WTC11 (cell line): ENCODE measurements around the gene PDE5A.

ENCODE experiments used
- ESRRA ChIP-seq: sonication (generic); formaldehyde crosslinking; IDR thresholded peaks from 2 replicates; pipeline ENCODE4 v1.8.1; 2022; ENCODE audit warnings: mild to moderate bottlenecking, missing genetic modification reagents, borderline replicate concordance
- FOXJ3 ChIP-seq: sonication (generic); formaldehyde crosslinking; IDR thresholded peaks from 2 replicates; pipeline ENCODE4 v1.9.0; 2021; ENCODE audit warnings: missing genetic modification reagents, mild to moderate bottlenecking, borderline replicate concordance
- JUN ChIP-seq: sonication (generic); formaldehyde crosslinking; IDR thresholded peaks from 2 replicates; pipeline ENCODE4 v1.8.0; 2023; ENCODE audit warnings: mild to moderate bottlenecking, missing genetic modification reagents
- MAX ChIP-seq: sonication (generic); formaldehyde crosslinking; IDR thresholded peaks from 2 replicates; pipeline ENCODE4 v1.8.0; 2022; ENCODE audit warnings: mild to moderate bottlenecking, missing genetic modification reagents
- TEAD4 ChIP-seq: sonication (generic); formaldehyde crosslinking; IDR thresholded peaks from 2 replicates; pipeline ENCODE4 v1.8.0; 2022; ENCODE audit warnings: mild to moderate bottlenecking, missing genetic modification reagents
- TP53 ChIP-seq: sonication (generic); formaldehyde crosslinking; IDR thresholded peaks from 2 replicates; pipeline ENCODE4 v1.8.1; 2023; ENCODE audit warnings: mild to moderate bottlenecking, missing genetic modification reagents
- ZNF396 ChIP-seq: fragments of 250-450 bp; sonication (Bioruptor Pico); IDR thresholded peaks from 2 replicates; pipeline ENCODE4 v1.8.0; 2021; ENCODE audit warnings: mild to moderate bottlenecking, moderate library complexity, borderline replicate concordance
- TF ChIP-seq, protein P1 (sequence below): sonication (generic); formaldehyde crosslinking; conservative IDR thresholded peaks from 2 replicates; pipeline ENCODE4 v1.8.1; 2022; ENCODE audit warnings: mild to moderate bottlenecking, missing genetic modification reagents
- TF ChIP-seq, protein P2 (sequence below): fragments of 200-600 bp; IDR thresholded peaks from 2 replicates; pipeline ENCODE4 v1.8.0; 2022; ENCODE audit warnings: antibody characterized with exemption
- TF ChIP-seq, protein P3 (sequence below): sonication (generic); formaldehyde crosslinking; conservative IDR thresholded peaks from 2 replicates; pipeline ENCODE4 v1.8.1; 2023; ENCODE audit warnings: mild to moderate bottlenecking, low read depth, missing genetic modification reagents, moderate library complexity

DNA sequence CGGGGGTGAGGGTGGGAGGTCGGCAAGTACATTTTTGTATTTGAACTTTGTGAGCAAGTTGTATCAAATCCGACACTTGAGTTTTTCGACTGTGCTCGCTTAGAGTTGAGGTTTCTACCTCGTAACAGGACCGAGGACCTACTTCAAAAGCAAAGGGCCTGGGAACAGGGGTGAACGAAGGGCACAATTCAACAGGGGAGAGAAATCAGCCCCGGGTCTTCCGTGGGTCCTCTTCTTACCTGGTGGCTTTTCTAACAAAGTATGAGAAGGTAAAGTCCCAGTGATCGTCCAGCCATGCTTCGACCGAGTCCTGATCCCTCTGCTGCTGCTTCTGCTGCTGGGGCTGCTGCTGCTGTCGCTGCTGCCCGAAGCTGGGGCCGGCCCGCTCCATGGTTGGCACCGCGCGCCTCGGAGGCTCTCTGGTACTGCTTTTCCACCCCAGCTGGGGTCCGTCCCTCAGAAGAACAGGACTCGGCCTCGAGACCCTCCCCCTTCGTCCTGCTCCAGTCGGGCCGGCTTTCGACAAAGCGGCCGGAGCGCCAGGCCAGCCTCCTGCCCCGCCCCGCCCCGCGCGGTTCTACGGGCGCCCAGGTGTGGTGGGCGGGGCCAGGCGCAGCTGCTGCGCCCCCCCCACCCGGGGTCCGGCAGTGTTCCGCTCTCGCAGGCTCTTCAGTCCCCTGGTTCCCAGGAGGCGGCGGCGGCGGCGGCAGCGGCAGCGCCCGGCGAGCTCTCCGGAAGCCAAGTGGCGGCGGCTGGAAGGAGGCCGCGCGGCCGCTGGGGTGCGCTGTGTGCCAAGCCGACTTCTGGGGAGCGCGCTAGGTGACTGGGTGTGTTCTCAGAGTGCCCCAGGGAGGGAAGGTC lies at the start of gene PDE5A:
- TF ChIP-seq, protein P1, sequence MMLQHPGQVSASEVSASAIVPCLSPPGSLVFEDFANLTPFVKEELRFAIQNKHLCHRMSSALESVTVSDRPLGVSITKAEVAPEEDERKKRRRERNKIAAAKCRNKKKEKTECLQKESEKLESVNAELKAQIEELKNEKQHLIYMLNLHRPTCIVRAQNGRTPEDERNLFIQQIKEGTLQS = no peak
- TF ChIP-seq, protein P2, sequence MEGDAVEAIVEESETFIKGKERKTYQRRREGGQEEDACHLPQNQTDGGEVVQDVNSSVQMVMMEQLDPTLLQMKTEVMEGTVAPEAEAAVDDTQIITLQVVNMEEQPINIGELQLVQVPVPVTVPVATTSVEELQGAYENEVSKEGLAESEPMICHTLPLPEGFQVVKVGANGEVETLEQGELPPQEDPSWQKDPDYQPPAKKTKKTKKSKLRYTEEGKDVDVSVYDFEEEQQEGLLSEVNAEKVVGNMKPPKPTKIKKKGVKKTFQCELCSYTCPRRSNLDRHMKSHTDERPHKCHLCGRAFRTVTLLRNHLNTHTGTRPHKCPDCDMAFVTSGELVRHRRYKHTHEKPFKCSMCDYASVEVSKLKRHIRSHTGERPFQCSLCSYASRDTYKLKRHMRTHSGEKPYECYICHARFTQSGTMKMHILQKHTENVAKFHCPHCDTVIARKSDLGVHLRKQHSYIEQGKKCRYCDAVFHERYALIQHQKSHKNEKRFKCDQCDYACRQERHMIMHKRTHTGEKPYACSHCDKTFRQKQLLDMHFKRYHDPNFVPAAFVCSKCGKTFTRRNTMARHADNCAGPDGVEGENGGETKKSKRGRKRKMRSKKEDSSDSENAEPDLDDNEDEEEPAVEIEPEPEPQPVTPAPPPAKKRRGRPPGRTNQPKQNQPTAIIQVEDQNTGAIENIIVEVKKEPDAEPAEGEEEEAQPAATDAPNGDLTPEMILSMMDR = peak; percentile 61
- TF ChIP-seq MAX (peak; percentile 67), ZNF396 (CRISPR knock-in tag) (no peak), TEAD4 (no peak), FOXJ3 (CRISPR knock-in tag) (no peak), TP53 (CRISPR knock-in tag) (peak; percentile 68; the same call in 1 of the 2 replicates), ESRRA (CRISPR knock-in tag) (no peak), JUN (CRISPR knock-in tag) (no peak)
- TF ChIP-seq, protein P3, sequence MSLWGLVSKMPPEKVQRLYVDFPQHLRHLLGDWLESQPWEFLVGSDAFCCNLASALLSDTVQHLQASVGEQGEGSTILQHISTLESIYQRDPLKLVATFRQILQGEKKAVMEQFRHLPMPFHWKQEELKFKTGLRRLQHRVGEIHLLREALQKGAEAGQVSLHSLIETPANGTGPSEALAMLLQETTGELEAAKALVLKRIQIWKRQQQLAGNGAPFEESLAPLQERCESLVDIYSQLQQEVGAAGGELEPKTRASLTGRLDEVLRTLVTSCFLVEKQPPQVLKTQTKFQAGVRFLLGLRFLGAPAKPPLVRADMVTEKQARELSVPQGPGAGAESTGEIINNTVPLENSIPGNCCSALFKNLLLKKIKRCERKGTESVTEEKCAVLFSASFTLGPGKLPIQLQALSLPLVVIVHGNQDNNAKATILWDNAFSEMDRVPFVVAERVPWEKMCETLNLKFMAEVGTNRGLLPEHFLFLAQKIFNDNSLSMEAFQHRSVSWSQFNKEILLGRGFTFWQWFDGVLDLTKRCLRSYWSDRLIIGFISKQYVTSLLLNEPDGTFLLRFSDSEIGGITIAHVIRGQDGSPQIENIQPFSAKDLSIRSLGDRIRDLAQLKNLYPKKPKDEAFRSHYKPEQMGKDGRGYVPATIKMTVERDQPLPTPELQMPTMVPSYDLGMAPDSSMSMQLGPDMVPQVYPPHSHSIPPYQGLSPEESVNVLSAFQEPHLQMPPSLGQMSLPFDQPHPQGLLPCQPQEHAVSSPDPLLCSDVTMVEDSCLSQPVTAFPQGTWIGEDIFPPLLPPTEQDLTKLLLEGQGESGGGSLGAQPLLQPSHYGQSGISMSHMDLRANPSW (CRISPR knock-in tag) = no peak
